ENCODE measurements around the gene ATP1B1. TPM values are rescaled to one million over a fixed set of nuclear protein-coding genes. Genes with fewer than 3 reads are reported as not detected.

ATP1B1 gene
- total RNA-seq, 1 experiment from 2014 or later: 48.6 TPM

DNA sequence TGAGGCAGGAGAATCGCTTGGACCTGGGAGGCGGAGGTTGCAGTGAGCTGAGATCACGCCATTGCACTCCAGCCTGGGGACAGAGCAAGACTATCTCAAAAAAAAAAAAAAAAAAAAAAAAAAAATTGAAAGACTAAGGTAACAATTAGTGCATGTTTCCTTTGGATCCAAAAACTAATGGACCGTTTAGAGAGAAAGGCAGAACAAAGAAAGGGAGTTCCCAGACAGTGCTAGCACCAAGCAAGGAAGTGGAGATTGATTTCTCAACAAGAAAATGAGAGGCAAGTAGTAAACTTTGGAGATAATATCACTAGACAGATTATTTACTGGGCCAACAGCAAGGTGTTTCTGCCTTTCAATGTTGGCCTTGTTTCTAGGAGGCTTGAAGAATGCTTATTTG is 24.2 kb downstream of the ATP1B1 start:
- Histone ChIP-seq H3K9ac (ENCODE audit: low read length) (no peak overlapping the region), H3K9me3 (ENCODE audit: control insufficient read depth in 1 of 2, insufficient read depth in 1 of 2, low read depth in 1 of 2, low read length in 2 of 2) (no peaks in the 10 kb centered on the region), H3K79me2 (ENCODE audit: insufficient read depth, low read length) (peaks cover 9% of the 10 kb centered on the region; the same call in 1 of the 2 replicates), H2AFZ (ENCODE audit: low read depth, low read length, poor library complexity, severe bottlenecking) (no peak overlapping the region), H3K36me3 (ENCODE audit: control insufficient read depth in 1 of 2, insufficient read depth in 2 of 2, low read length in 2 of 2) (peaks cover 29 to 57% of the 10 kb centered on the region in 2 experiments; a peak in 3 of 4 replicates), H3K27ac (ENCODE audit: low read depth, low read length) (no peak overlapping the region), H3K27me3 (ENCODE audit: insufficient read depth, low read length) (no peaks in the 10 kb centered on the region), H4K20me1 (ENCODE audit: insufficient read depth) (no peaks in the 10 kb centered on the region), H3K4me1 (ENCODE audit: control insufficient read depth in 1 of 2, insufficient read depth in 2 of 2, low read length in 2 of 2) (peaks cover 0 to 18% of the 10 kb centered on the region in 2 experiments; a peak in 2 of 4 replicates), H3K4me3 (replicated peaks in 1 of 2; ENCODE audit: low read depth in 1 of 2, low read length in 2 of 2) (no peak overlapping the region), H3K4me2 (ENCODE audit: low read length) (no peak overlapping the region), H3K9me2 (ENCODE audit: insufficient read depth) (no peaks in the 10 kb centered on the region)
- POLR2A ChIA-PET: no interaction called here
- TF ChIP-seq SRF (IDR thresholded peaks at IDR 0.05; ENCODE audit: low read depth) (no peak), CTCF (IDR thresholded peaks at IDR 0.05 in 2 of 3, conservative IDR thresholded peaks at IDR 0.05 in 1 of 3; ENCODE audit: borderline replicate concordance in 1 of 3, insufficient read depth in 1 of 3, low read depth in 2 of 3, low read length in 2 of 3) (no peak), YY1 (IDR thresholded peaks at IDR 0.05; ENCODE audit: extremely low read depth, insufficient replicate concordance, low read depth, low read length) (no peak), POLR2AphosphoS5 (IDR thresholded peaks at IDR 0.05; ENCODE audit: low read depth, low read length) (no peak), FOSL1 (IDR thresholded peaks at IDR 0.05; ENCODE audit: low read depth) (no peak)
- TF ChIP-seq, protein P1, sequence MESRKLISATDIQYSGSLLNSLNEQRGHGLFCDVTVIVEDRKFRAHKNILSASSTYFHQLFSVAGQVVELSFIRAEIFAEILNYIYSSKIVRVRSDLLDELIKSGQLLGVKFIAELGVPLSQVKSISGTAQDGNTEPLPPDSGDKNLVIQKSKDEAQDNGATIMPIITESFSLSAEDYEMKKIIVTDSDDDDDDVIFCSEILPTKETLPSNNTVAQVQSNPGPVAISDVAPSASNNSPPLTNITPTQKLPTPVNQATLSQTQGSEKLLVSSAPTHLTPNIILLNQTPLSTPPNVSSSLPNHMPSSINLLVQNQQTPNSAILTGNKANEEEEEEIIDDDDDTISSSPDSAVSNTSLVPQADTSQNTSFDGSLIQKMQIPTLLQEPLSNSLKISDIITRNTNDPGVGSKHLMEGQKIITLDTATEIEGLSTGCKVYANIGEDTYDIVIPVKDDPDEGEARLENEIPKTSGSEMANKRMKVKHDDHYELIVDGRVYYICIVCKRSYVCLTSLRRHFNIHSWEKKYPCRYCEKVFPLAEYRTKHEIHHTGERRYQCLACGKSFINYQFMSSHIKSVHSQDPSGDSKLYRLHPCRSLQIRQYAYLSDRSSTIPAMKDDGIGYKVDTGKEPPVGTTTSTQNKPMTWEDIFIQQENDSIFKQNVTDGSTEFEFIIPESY (IDR thresholded peaks at IDR 0.05; ENCODE audit: extremely low read depth, insufficient replicate concordance, low read length): no peak
- CTCF ChIA-PET: no interaction called here
- BruUV-seq (replicated peaks): no TSS peak
- no peak for ATAC-seq
- RAD21 ChIA-PET (ENCODE audit: low non-redundant PET in 1 of 2, low total read pairs in 2 of 2, uncharacterized antibody in 2 of 2, unreplicated experiment in 2 of 2): no interaction called here
- no peak for DNase-seq (ENCODE audit: low read depth, low spot score)
- intact Hi-C loops (cut with micrococcal nuclease): loop anchor here (5.0 kb wide), 2 partner anchors 217 to 528 kb away; no protein-coding TSS in a partner anchor
